ENCODE measurements around the gene NSMCE3. TPM values are rescaled to one million over a fixed set of nuclear protein-coding genes. Genes with fewer than 3 reads are reported as not detected.

The NSMCE3 gene
- total and polyA plus RNA-seq, 9 of the 15 experiments (the other 6 are each of a cell fraction or from before 2014, with no cell fraction given): 0.92 to 8.4 (median 5.4) TPM

GRCh38 chr15:29244544-29244943, 25.1 kb downstream of the NSMCE3 start:
- TF ChIP-seq ZNF184 (CRISPR knock-in tag; IDR thresholded peaks at IDR 0.05) (no peak), RAD51 (IDR thresholded peaks at IDR 0.05; ENCODE audit: borderline replicate concordance, low read depth) (no peak), DDX20 (tag; IDR thresholded peaks at IDR 0.05; ENCODE audit: low read depth) (no peak), E2F4 (CRISPR knock-in tag; IDR thresholded peaks at IDR 0.05; ENCODE audit: low read depth) (no peak), PHF8 (IDR thresholded peaks at IDR 0.05; ENCODE audit: borderline replicate concordance, low read length) (no peak), IRF1 (CRISPR knock-in tag; IDR thresholded peaks at IDR 0.05; ENCODE audit: borderline replicate concordance) (no peak), ZNF384 (IDR thresholded peaks at IDR 0.05; ENCODE audit: low read depth, low read length) (no peak), THAP12 (CRISPR knock-in tag; IDR thresholded peaks at IDR 0.05) (no peak), NFYB (IDR thresholded peaks at IDR 0.05; ENCODE audit: extremely low read depth, insufficient read length) (no peak), ESRRA (IDR thresholded peaks at IDR 0.05; ENCODE audit: borderline replicate concordance, low read depth) (no peak), POLR2B (IDR thresholded peaks at IDR 0.05; ENCODE audit: low read depth, partially characterized antibody) (no peak), ZFX (CRISPR knock-in tag; IDR thresholded peaks at IDR 0.05) (no peak), KAT2B (IDR thresholded peaks at IDR 0.05; ENCODE audit: low read depth, low read length) (no peak), ZNF778 (CRISPR knock-in tag; IDR thresholded peaks at IDR 0.05) (no peak), SMARCB1 (IDR thresholded peaks at IDR 0.05; ENCODE audit: insufficient read length, low read depth) (no peak), NRF1 (conservative IDR thresholded peaks at IDR 0.05 in 1 of 2, IDR thresholded peaks at IDR 0.05 in 1 of 2) (no peak), CEBPB (tag; IDR thresholded peaks at IDR 0.05) (no peak), ZSCAN32 (CRISPR knock-in tag; IDR thresholded peaks at IDR 0.05) (no peak), YBX1 (IDR thresholded peaks at IDR 0.05) (no peak), TCF3 (CRISPR knock-in tag; IDR thresholded peaks at IDR 0.05) (no peak)
- H3K27ac ChIP-seq (ENCODE audit: extremely low read depth, low read depth, low read length): no peak overlapping the region
- CTCF ChIA-PET (ENCODE audit: low intra/inter-chr PET ratio): no interaction called here
- no peaks in the 10 kb centered on the region for H3K36me3 ChIP-seq (ENCODE audit: control insufficient read depth, insufficient read depth, low read length)
- peaks cover 16 to 19% of the 10 kb centered on the region in 2 experiments for H3K27me3 ChIP-seq (ENCODE audit: control insufficient read depth in 2 of 2, insufficient read depth in 2 of 2, low read length in 2 of 2)
- H3K4me3 ChIP-seq: no peak overlapping the region
- in situ Hi-C loops (cut with MboI) (no loop called here), intact Hi-C loops (cut with micrococcal nuclease) (no loop called here)
- H2AFZ ChIP-seq (ENCODE audit: low read depth, low read length): no peak overlapping the region
- H3K4me1 ChIP-seq (replicated peaks in 1 of 2; ENCODE audit: control insufficient read depth in 2 of 2, insufficient read depth in 2 of 2, low read length in 2 of 2): no peaks in the 10 kb centered on the region
- no peaks in the 10 kb centered on the region for H3K9me1 ChIP-seq (ENCODE audit: control insufficient read depth, insufficient read depth, low read length)
- no peak overlapping the region for H3K9ac ChIP-seq (ENCODE audit: insufficient read depth in 1 of 2, low read depth in 2 of 2, low read length in 2 of 2)
- POLR2A ChIA-PET: no interaction called here
- H4K20me1 ChIP-seq (replicated peaks; ENCODE audit: control insufficient read depth, insufficient read depth, low read length): no peaks in the 10 kb centered on the region
- FAIRE-seq (no peak), DNase-seq (ENCODE audit: extremely low read depth in 1 of 4, low spot score in 3 of 4) (no peak), ATAC-seq (no peak)
- BruUV-seq (replicated peaks): no TSS peak
- no peaks in the 10 kb centered on the region for H3K9me3 ChIP-seq (replicated peaks; ENCODE audit: control insufficient read depth, insufficient read depth, low read depth, low read length)
- H3K4me2 ChIP-seq (ENCODE audit: insufficient read depth, low read length): no peak overlapping the region
- no peaks in the 10 kb centered on the region for H3K79me2 ChIP-seq (ENCODE audit: control insufficient read depth, insufficient read depth, low read length)
- 0% methylated on average over 7 of the region's 7 CpGs for WGBS (ENCODE audit: insufficient coverage, low coverage, missing lambda C conversion rate)

Measured in K562 (cell line).